Activated T-cell treated with anti-CD3 and anti-CD28 coated beads for 4 hours (primary cell): Measurements from ENCODE around the gene SLC66A2.

Experiments used
- DNase-seq: peaks from one replicate; pipeline ENCODE4 v3.0.0-alpha.2; 2020

The SLC66A2 gene

GRCh38 chr18:79935499-79935898 lies 16.0 kb downstream of the SLC66A2 start:
- no peak for DNase-seq

DNA sequence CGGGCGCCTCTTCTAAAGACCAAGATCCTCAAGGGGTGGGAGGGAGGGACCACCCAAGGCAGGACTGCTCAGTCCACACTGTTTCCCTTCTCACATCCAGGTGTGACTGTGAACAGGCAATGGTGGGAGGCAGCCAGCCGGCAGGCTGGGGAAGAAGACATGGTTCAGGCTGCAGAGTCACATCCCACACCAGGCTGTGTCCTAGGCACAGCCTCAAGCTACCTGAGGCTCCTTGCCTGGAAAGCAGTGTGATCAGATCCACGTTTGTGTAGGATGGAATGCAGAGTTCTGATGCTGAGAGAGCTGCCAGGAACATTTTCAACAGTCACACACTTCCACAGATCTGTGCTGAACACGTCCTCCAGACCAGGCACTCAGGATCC lies 16.4 kb downstream of the SLC66A2 start:
- DNase-seq, result no peak

GRCh38 chr18:79934311-79935097 lies 16.9 kb downstream of the SLC66A2 start:
- DNase-seq, result no peak

GRCh38 chr18:79933765-79934164 lies 17.7 kb downstream of the SLC66A2 start:
- DNase-seq, result no peak

DNA sequence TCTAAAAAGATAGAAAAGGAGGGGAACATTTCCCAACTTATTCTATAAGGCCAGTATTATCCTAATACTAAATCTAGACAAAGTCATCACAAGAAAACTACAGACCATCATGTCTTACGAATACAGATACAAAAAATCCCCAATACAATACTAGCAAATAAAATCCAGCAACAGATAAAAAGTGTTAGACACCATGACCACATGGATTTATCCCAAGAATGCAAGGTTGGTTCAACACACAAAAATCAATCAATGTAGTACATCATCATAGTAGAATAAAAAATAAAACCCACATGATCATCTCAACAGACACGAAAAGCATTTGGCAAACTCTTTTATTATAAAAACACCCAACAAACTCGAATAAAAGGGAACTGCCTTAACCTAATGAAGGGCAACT lies 18.5 kb downstream of the SLC66A2 start:
- DNase-seq, result no peak

DNA sequence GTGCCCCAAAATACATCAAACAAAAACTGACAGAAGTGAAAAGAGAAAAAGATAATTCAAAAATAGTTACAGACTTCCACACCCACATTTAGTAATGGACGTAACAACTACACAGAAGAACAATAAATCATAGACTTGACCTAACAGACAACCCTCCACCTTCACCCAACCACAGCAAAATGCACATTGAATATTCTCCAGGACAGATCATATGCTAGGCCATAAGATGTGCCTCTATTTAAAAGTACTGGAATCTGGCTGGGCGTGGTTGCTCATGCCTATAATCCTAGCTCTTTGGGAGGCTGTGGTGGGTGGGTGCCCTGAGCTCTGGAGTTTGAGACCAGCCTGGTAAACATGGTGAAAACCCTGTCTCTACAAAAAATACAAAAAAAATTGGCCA lies 20.0 kb downstream of the SLC66A2 start:
- DNase-seq, result no peak

DNA sequence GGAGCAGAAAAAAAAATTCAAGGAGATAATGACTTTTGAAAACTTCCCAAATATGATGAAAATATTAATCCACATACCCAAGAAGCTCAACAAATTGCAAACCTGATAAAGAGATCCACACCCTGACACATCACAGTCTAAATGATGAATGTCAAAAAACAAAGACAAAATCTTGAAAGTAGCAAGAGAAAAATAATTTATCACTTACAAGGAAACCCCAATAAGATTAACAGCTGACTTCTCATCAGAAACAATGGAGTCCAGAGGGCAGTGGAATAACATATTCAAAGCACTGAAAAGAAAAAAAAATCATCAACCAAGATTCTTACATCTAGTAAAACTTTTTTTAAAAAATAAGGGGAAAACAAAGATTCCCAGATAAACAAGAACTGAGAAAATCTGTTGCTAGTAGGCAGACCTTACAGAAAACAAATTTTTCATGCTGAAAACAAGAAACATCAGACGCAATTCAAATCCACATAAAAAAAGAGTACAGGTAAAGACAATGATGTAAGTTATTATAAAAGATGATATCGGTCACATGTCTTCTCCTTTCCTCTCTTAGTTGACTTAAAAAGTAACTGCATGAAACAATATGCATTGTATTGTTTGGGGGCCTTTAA lies 21.3 kb downstream of the SLC66A2 start:
- no peak for DNase-seq

DNA sequence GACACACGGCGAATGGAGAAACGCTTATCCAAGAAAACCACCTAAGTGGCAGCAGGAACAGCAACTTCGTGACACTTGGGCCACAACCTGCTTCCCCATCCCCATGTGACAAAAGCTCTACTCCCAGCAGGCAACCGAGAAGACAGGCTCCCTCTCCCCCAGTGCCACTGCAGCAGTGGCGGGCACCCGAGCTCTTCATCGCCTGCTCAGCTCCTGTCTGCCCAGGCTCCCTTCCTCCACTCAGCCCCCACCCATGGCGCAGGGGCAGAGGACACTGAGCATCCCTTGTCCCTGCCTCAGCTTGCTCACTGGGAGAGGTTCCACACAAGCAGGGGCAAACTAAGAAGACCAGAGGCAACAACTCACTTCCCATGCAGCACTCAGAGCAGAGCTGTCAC lies 22.9 kb downstream of the SLC66A2 start:
- no peak for DNase-seq

- no peak for DNase-seq
Observed at GRCh38 chr18:79927607-79928562, 23.6 kb downstream of the SLC66A2 start.

DNA sequence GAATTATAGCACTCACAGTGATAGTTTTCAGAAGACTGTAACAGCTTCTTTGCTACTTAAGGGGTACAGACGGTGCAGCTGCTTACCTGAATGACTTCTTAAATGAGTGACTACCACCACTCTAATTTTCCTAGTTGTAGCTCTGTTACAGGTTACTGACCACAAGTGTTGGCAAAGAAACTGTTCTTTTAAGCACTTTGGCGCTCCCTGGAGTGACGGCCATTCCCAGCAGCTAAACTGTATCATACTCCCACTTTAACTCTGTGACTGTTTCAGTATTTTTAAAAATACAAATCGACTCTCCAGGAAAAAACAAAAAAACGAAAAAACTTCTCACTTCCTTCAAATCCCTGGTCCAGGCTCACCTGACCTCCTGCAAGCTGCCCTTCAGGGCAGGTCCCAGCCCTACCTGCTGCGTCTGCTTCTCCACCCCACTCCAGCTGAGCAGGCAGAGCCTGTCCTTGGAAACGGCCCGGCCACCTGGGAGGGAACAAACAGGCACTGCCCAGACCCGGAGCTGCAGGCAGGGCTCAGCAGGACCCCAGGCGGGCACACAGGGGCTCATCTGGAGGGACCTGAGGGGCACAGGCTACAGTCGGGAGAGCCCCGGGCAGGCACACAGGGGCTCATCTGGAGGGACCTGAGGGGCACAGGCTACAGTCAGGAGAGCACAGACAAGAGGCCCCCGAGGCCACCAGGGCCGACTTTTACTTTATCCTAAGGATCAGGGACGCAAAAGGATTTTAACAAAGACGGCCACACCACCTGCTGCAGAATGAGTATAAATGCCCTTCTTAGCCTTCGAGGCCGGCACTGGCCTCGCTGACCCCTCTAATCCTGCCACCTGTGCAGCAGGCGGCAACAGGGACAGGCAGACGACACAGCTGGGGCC lies 24.5 kb downstream of the SLC66A2 start:
- no peak for DNase-seq

- no peak for DNase-seq
Observed at GRCh38 chr18:79926306-79926705, 25.1 kb downstream of the SLC66A2 start.

GRCh38 chr18:79924814-79925731 lies 26.4 kb downstream of the SLC66A2 start:
- no peak for DNase-seq

DNA sequence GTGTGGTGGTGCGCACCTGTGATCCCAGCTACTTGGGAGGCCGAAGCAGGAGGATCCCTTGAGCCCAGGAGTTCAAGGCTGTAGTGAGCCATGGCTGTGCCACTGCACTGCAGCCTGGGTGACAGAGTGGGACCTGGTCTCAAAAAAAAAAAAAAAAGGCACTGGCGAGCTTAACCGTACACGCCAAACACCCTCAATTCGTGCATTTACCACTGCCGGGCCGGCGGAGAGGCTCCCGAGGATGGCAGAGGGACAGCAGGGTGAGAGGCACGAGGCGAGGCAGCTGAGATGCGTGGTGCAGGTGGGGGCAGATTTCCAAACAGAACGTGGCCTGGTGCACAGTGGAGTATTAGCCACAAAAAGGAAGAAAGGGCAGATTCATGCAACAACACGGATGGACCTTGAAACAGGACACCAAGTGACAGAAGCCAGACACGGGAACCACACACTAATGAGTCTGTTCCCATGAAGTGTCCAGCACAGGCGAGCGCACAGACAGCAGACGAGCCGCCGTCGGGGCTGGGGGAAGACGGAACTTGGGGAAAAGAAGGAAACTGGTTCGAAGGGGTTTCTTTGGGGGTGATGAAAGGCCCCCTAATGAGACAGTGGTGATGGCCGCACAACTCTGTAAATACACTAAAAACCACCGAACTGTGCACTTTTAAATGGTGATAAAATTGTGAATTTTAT lies 27.4 kb downstream of the SLC66A2 start:
- no peak for DNase-seq

- DNase-seq, result no peak
Observed at GRCh38 chr18:79922971-79923411, 28.5 kb downstream of the SLC66A2 start.

DNA sequence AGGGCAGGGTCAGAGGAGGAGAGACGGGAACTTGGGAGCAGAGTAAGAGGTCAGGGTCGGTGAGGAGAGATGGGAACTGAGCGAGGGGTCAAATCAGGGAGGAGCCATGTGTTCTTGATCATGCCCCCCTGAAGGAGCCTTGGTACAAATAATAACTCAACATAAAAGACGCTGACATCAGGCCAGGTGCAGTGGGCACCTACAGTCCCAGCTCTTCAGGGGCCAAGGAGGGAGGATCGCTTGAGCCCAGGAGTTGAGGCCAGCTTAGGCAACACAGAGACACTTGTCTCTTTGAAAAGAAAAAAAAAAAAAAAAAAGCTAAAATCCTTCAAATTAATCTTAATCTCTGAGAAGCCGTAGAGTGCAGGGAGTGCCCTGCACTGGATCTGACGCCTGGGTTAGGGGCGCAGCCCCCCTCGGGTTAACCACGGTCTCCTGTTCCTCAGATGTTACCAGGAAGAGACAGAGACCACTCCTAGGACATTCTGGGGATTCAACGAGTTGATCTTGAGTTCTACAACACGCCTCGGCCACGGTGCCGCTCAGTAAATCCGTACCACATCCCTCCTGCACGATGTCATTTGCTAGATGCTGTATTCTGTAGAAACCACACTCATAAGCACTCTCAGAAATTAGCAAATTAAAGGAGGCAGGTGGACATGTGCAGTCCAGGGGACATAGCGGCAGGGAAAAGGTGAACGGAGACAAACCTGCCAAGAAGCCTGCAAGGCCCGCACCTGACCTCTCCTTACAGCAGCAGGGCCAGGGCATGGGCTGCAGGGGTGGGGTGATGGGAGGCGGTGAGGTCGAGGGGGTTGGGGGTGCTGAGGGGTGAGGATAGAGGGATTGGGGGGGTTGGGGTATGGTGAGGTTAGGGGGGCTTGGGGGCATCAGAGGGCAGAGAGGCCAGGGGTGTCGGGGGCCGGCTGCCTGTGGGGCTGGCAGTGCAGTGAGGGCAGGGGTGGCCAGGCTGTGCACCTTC lies 29.2 kb downstream of the SLC66A2 start:
- no peak for DNase-seq

DNA sequence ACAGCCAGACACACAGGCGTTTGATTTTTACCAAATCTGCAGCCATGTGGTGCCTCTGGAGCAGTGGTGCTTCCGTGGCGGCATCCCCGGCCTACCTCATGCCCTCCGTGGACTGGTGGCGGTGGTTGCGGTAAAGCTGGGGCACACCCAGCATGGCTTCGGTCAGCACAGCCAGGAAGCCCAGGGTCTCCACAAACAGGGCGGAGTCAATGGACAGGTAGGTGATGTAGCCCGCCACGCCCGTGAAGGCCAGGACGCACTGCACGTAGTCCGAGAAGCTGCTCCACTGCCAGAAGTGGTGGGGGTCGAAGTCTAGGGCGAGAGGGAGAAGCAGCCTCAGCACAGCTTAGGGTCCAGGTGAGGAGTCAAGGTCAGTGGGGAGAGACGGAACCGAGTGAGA lies 32.4 kb downstream of the SLC66A2 start:
- no peak for DNase-seq

GRCh38 chr18:79918615-79919011 lies 32.8 kb downstream of the SLC66A2 start:
- no peak for DNase-seq

DNA sequence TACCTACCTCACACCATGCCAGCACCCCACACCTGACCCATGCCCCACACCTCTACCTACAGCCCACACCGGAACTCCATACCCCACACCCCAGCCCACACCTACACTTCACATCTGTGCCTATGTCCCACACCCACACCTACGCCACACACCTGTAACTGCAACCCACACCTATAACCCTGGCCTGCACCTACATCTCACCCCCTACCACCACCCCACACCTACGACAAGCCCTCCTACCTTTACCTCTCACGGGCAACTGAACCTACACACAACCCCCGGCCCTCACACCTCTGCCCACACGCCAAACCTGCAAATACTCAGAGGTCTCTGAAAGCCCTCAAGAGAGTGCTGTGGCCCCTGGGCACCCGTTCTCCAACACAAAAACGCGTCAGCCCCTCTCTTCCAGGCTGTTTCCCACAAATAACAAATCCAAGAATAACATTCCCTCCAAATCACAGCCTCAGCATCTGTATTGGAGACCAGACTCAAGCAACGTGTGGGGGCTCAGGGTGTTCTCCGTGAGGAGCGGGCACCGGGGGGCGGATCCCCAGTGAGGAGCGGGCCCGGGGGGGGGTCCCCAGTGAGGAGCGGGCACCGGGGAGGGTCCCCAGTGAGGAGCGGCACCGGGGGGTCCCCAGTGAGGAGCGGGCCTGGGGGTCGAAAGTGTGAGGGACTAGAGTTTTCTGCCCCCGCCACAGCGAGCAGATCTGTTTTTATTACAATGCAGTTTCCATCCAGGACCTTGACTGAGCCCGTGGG lies 33.4 kb downstream of the SLC66A2 start:
- DNase-seq, result no peak
